HG03135 (cell line): ENCODE data around the gene GNPTG.
"Not testable (repeated sequence)": the region's sequence is repeated elsewhere in the genome, so short reads cannot be mapped to it uniquely, and the experiment has no call there.

Source experiments
- ATAC-seq: cut with Tn5 transposase; IDR thresholded peaks from one replicate; pipeline ENCODE4 v1.9.1; 2021; ENCODE audit warnings: mild to moderate bottlenecking, moderate library complexity; ENCODE audit not compliant: unreplicated experiment

GNPTG gene

GRCh38 chr16:1318268-1318545 lies 33.5 kb upstream of the GNPTG start:
- no peak for ATAC-seq

GRCh38 chr16:1319041-1319440 lies 32.7 kb upstream of the GNPTG start:
- no peak for ATAC-seq

- no peak for ATAC-seq
Measured at GRCh38 chr16:1320097-1320496, 31.6 kb upstream of the GNPTG start.

GRCh38 chr16:1320658-1321240 lies 31.0 kb upstream of the GNPTG start:
- no peak for ATAC-seq

GRCh38 chr16:1322407-1322806 lies 29.3 kb upstream of the GNPTG start:
- ATAC-seq, result no peak

GRCh38 chr16:1323296-1324239 lies 28.2 kb upstream of the GNPTG start:
- ATAC-seq, result no peak

- no peak for ATAC-seq
Measured at GRCh38 chr16:1324286-1324826, 27.4 kb upstream of the GNPTG start.

- ATAC-seq, result no peak
Measured at GRCh38 chr16:1325261-1325660, 26.5 kb upstream of the GNPTG start.

- no peak for ATAC-seq
Measured at GRCh38 chr16:1325673-1326371, 25.9 kb upstream of the GNPTG start.

- no peak for ATAC-seq
Measured at GRCh38 chr16:1326391-1326790, 25.3 kb upstream of the GNPTG start.

GRCh38 chr16:1326946-1327618 lies 24.6 kb upstream of the GNPTG start:
- no peak for ATAC-seq

GRCh38 chr16:1327619-1327947 lies 24.1 kb upstream of the GNPTG start:
- no peak for ATAC-seq

- ATAC-seq, result not testable (repeated sequence)
Measured at GRCh38 chr16:1328136-1328535, 23.6 kb upstream of the GNPTG start.

GRCh38 chr16:1328961-1329360 lies 22.8 kb upstream of the GNPTG start:
- ATAC-seq, result not testable (repeated sequence)

- no peak for ATAC-seq
Measured at GRCh38 chr16:1330260-1330914, 21.3 kb upstream of the GNPTG start.

GRCh38 chr16:1330931-1331711 lies 20.6 kb upstream of the GNPTG start:
- ATAC-seq, result no peak

- no peak for ATAC-seq
Measured at GRCh38 chr16:1331712-1332617, 19.8 kb upstream of the GNPTG start.

- ATAC-seq, result no peak
Measured at GRCh38 chr16:1332618-1333148, 19.0 kb upstream of the GNPTG start.
